Measurements from ENCODE around the gene GREB1. TPM values are rescaled to one million over a fixed set of nuclear protein-coding genes. Genes with fewer than 3 reads are reported as not detected.
A peak's percentile ranks its signal among the peaks of the same experiment; 100 is the strongest.

The GREB1 gene
- total and polyA plus RNA-seq, 2 of the 13 experiments (the other 11 are each of a cell fraction or from before 2014, with no cell fraction given) = 31.3 to 61.2 TPM

DNA sequence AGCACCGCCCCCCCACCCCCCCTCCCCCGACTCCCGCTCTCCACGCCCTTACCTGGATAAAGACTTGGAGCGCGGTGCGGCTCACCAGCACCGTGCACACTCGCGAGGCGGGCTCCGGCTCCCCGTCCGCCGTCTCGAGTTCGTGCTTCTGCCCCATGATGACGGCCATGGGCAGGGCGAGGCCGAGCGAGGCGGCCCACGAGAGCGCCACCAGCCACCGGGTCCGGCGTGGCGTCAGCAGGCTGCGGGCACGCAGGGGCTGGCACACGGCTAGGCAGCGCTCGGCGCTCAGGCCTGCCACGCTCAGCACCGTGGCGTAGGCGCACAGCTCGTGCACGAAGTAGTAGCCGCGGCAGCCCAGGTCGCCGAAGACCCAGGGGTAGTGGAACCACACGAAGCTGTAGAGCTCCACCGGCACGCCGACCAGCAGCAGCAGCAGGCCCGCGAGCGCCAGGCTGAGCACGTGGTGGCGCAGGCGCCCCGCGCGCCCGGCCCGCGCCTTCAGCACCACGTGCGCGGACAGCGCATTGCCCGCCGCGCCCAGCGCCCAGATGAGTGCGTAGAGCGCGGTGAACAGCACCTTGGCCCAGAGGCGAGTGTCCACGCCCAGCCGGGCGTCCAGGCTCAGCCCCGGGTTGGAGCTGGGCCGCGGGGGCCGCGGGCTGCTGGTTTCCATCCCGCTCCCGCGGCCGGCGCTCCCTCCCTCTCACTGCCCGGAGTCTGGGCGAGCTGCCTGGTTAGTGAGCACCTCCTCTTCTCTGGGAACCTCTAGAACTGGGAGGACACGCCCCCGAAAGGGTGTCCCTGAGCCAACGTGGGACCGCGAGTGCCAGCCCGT, 135.8 kb downstream of the GREB1 start, which contains the start of gene NTSR2 (continued):
- peak; percentile 99 for TF ChIP-seq CREB3 (CRISPR knock-in tag; IDR thresholded peaks at IDR 0.05)
- TF ChIP-seq TGIF2 (CRISPR knock-in tag; IDR thresholded peaks at IDR 0.05) = peak; percentile 98
- TF ChIP-seq ESRRA (CRISPR knock-in tag; IDR thresholded peaks at IDR 0.05; ENCODE audit: low read depth) = peak; percentile 88
- TF ChIP-seq MTF2 (CRISPR knock-in tag; IDR thresholded peaks at IDR 0.05; ENCODE audit: borderline replicate concordance) = peak; percentile 95; the same call in 1 of the 2 replicates
- TF ChIP-seq CREBL2 (CRISPR knock-in tag; IDR thresholded peaks at IDR 0.05; ENCODE audit: borderline replicate concordance) = peak; percentile 96; the same call in 1 of the 2 replicates
- TF ChIP-seq NFKBIZ (CRISPR knock-in tag; IDR thresholded peaks at IDR 0.05) = peak; percentile 96
- peak; percentile 90 for TF ChIP-seq HNRNPLL (IDR thresholded peaks at IDR 0.05; ENCODE audit: low read depth, low read length, poor library complexity, severe bottlenecking)
- TF ChIP-seq SMC3 (IDR thresholded peaks at IDR 0.05; ENCODE audit: low read length) = no peak
- TF ChIP-seq PCBP1 (IDR thresholded peaks at IDR 0.05; ENCODE audit: borderline replicate concordance, low read depth, low read length) = no peak
- TF ChIP-seq KMT2B (CRISPR knock-in tag; IDR thresholded peaks at IDR 0.05) = peak; percentile 84
- peak; percentile 97; the same call in 1 of the 2 replicates for TF ChIP-seq ZNF713 (CRISPR knock-in tag; IDR thresholded peaks at IDR 0.05)
- peak; percentile 41; the same call in 1 of the 2 replicates for TF ChIP-seq KDM6A (CRISPR knock-in tag; IDR thresholded peaks at IDR 0.05; ENCODE audit: low read depth)
- TF ChIP-seq, protein P1, sequence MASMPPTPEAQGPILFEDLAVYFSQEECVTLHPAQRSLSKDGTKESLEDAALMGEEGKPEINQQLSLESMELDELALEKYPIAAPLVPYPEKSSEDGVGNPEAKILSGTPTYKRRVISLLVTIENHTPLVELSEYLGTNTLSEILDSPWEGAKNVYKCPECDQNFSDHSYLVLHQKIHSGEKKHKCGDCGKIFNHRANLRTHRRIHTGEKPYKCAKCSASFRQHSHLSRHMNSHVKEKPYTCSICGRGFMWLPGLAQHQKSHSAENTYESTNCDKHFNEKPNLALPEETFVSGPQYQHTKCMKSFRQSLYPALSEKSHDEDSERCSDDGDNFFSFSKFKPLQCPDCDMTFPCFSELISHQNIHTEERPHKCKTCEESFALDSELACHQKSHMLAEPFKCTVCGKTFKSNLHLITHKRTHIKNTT (CRISPR knock-in tag; IDR thresholded peaks at IDR 0.05) = no peak
- TF ChIP-seq HMGA1 (CRISPR knock-in tag; conservative IDR thresholded peaks at IDR 0.05) = no peak
- 0 out of 2 replicates have a peak, but pooled peaks have one; percentile 60 for TF ChIP-seq ZNF7 (CRISPR knock-in tag; IDR thresholded peaks at IDR 0.05)
- peak; percentile 96 for TF ChIP-seq ZSCAN30 (CRISPR knock-in tag; IDR thresholded peaks at IDR 0.05)
- TF ChIP-seq GZF1 (CRISPR knock-in tag; IDR thresholded peaks at IDR 0.05) = 0 out of 2 replicates have a peak, but pooled peaks have one; percentile 53
- peak; percentile 98 for TF ChIP-seq EED (CRISPR knock-in tag; IDR thresholded peaks at IDR 0.05)
- TF ChIP-seq SIX4 (CRISPR knock-in tag; IDR thresholded peaks at IDR 0.05) = peak; percentile 92
- TF ChIP-seq, protein P2, sequence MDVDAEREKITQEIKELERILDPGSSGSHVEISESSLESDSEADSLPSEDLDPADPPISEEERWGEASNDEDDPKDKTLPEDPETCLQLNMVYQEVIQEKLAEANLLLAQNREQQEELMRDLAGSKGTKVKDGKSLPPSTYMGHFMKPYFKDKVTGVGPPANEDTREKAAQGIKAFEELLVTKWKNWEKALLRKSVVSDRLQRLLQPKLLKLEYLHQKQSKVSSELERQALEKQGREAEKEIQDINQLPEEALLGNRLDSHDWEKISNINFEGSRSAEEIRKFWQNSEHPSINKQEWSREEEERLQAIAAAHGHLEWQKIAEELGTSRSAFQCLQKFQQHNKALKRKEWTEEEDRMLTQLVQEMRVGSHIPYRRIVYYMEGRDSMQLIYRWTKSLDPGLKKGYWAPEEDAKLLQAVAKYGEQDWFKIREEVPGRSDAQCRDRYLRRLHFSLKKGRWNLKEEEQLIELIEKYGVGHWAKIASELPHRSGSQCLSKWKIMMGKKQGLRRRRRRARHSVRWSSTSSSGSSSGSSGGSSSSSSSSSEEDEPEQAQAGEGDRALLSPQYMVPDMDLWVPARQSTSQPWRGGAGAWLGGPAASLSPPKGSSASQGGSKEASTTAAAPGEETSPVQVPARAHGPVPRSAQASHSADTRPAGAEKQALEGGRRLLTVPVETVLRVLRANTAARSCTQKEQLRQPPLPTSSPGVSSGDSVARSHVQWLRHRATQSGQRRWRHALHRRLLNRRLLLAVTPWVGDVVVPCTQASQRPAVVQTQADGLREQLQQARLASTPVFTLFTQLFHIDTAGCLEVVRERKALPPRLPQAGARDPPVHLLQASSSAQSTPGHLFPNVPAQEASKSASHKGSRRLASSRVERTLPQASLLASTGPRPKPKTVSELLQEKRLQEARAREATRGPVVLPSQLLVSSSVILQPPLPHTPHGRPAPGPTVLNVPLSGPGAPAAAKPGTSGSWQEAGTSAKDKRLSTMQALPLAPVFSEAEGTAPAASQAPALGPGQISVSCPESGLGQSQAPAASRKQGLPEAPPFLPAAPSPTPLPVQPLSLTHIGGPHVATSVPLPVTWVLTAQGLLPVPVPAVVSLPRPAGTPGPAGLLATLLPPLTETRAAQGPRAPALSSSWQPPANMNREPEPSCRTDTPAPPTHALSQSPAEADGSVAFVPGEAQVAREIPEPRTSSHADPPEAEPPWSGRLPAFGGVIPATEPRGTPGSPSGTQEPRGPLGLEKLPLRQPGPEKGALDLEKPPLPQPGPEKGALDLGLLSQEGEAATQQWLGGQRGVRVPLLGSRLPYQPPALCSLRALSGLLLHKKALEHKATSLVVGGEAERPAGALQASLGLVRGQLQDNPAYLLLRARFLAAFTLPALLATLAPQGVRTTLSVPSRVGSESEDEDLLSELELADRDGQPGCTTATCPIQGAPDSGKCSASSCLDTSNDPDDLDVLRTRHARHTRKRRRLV (CRISPR knock-in tag; IDR thresholded peaks at IDR 0.05) = no peak
- 0 out of 2 replicates have a peak, but pooled peaks have one; percentile 58 for TF ChIP-seq HNRNPL (IDR thresholded peaks at IDR 0.05; ENCODE audit: low read depth, low read length)

Measured in HepG2 (cell line).